DMS53 (cell line): Measurements from ENCODE around the gene CNTNAP2.

ENCODE experiments used
- DNase-seq: peaks from one replicate; lab custom pipeline; 2025; lab: John Stamatoyannopoulos, UW

The CNTNAP2 gene

DNA sequence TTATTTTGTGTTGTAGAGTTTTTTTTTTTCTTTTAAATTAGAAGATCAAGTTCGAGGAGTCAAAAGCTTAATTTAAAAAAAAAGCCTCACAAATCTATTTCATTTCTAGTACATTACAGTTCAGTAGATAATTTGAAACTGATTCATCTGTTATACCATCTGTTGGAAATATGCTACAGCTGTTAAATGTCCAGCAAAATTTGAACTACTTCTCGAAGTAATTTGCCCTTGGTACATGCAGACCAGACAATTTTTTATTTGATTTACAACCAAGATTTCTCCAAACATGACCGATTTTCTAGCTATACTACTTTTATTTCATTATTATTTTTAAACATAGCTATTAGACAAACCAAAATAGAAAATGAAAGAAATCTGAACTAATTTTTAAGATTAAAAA is 647.9 kb downstream of the CNTNAP2 start:
- DNase-seq: no peak

DNA sequence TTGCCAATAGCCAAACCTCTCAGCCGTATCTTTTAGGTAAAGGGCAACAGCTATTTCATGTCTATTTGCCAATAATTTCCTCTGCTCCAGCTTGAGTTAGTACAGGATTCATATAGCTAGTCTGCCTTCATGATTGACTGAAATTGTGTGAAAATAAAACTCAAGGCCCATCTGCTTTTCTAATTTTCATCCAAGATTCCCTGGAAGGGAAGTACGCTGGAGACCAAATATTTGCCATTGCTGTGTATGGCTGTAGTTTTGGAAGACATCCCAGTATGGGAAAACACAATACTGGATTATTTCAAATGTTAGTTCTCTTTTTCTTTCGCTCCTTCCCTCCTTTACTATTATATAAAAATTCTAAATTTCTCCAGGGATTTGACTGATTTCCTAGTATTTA is 652.4 kb downstream of the CNTNAP2 start:
- no peak for DNase-seq

- peak; percentile 18 for DNase-seq
Observed at GRCh38 chr7:146772601-146773000, 656.0 kb downstream of the CNTNAP2 start.

DNA sequence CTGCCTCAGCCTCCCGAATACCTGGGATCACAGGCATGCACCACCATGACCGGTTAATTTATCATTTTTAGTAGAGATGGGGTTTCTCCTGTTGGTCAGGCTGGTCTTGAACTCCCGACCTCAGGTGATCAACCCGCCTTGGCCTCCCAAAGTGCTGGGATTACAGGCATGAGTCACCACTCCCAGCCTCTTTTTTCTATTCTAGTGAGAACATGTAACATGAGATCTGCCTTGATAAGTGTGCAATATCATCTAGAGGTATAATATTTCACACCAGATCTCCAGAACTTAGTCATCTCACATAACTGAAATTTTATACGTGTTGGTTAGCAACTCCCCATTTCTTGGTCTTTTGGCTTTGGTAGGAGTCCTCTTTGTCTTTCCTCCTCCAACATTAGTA is 656.9 kb downstream of the CNTNAP2 start:
- peak; percentile 44 for DNase-seq

- peak; percentile 7 for DNase-seq
Observed at GRCh38 chr7:146781352-146782116, 664.9 kb downstream of the CNTNAP2 start.

- no peak for DNase-seq
Observed at GRCh38 chr7:146787266-146787665, 670.7 kb downstream of the CNTNAP2 start.

GRCh38 chr7:146788008-146788407 is 671.4 kb downstream of the CNTNAP2 start:
- no peak for DNase-seq

- DNase-seq: no peak
Observed at GRCh38 chr7:146791344-146792285, 675.0 kb downstream of the CNTNAP2 start.

- no peak for DNase-seq
Observed at GRCh38 chr7:146804620-146805019, 688.0 kb downstream of the CNTNAP2 start.

GRCh38 chr7:146805082-146805481 is 688.5 kb downstream of the CNTNAP2 start:
- no peak for DNase-seq

- no peak for DNase-seq
Observed at GRCh38 chr7:146826329-146826728, 709.7 kb downstream of the CNTNAP2 start.

GRCh38 chr7:146830686-146831085 is 714.1 kb downstream of the CNTNAP2 start:
- no peak for DNase-seq

DNA sequence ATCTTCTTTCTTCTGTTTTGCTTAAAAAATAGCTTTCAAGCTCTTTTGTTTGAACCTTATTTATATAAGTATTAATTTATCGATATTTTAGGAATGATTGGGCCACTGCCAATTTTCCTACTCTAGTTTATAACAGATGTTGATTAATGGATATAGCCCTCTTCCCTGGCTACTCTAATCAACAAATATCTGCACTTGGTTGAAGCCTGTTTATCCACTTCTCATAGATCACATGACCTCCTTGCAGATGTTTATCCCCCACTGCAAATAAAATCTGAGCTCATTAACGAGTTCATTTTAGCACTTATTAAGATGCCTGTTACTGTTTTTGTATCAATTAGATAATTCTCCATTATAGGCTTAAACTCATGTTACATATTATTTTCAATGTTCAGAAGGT is 715.3 kb downstream of the CNTNAP2 start:
- DNase-seq: peak; percentile 22

DNA sequence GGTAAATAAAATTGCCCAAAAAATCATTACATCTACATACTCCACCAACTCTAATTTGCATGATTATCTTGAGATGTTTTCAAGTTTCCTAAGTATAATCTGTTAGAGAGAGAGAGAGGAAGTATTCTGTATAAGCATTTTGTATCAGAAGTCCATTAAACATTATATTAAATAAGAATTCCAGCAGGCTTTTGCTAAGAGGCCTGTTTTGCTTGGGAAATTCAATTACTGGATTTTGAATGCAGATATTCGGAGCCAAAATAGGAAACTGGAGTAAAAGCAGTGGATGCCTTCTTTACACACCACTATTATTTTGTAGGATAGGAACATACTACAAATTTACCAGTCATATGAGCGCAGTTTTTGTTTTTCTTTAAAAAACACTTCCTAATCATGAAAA is 727.8 kb downstream of the CNTNAP2 start:
- DNase-seq: no peak

DNA sequence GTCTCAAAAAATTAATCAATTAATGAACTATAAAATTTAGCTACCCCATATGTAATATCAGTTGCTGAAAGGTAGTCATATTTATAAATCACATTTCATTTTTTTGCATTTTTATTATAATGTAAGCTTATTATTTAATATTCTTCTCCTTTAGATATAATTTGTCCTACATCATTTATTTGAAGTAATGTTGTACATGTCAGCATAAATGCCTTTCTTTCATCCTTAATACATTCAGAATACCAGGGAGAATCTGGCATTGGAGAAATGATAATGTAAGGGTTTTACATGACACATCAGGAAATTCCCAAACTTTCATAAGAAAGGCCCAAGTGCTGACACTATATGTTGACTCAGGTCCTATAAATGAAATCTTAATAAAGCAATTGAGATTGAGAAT is 742.1 kb downstream of the CNTNAP2 start:
- DNase-seq: no peak

GRCh38 chr7:146861701-146862100 is 745.1 kb downstream of the CNTNAP2 start:
- no peak for DNase-seq

GRCh38 chr7:146862415-146862814 is 745.8 kb downstream of the CNTNAP2 start:
- DNase-seq: no peak

GRCh38 chr7:146864644-146865043 is 748.0 kb downstream of the CNTNAP2 start:
- DNase-seq: no peak

DNA sequence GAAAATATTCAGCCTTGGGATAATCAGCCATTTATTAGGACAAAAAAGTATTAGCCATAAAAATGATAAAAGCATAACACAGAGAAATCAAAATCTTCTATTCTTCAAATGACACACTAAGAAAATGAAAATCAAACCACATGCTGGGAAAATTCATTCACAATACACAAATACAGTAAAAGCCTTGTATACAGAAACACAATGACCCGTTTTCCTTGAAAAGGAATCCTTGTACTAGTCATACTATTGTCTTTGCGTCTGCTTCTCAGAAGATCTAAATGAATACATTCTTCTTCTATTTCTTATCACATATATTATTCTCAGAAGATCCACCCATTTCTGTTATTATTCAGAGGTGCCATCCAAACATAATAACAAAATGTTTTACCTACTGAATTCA is 749.1 kb downstream of the CNTNAP2 start:
- no peak for DNase-seq

DNA sequence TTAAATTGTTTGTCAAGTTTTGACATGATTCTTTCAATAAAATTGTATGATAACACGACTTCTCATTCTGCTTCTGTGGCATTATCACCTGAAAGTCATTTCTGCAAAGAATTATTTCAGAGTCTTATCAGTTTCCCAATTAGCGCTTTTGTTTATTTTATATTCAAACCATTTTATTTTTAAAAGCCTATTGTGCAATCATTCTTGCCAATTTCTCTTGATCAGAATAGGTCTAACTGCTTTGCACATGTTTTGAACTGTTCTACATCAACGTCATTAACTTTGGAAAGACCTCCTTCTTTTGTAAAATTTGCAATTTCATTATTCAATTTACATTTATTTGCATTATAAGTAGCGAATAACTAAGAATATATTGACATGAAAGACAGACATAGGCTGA is 758.1 kb downstream of the CNTNAP2 start:
- no peak for DNase-seq

GRCh38 chr7:146875237-146875785 is 758.7 kb downstream of the CNTNAP2 start:
- DNase-seq: no peak

GRCh38 chr7:146875981-146876380 is 759.4 kb downstream of the CNTNAP2 start:
- no peak for DNase-seq

DNA sequence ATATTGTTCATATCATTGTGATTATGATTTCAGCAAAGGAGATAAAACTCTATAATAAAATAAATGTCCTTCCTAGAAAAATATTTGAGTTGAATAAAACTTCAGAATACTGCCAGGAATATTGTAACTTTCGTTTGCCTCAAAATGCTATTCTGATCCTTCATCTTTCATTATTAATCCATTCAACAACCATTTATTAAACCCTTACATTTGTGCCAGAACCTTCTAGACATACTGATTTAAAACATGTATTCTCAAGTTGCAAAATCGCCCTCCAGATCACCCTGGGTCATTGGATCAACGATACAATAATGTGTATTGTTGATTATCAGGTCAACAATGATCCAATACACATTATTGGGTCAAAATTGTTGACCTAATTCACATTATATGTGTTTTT is 759.8 kb downstream of the CNTNAP2 start:
- DNase-seq: no peak
